K562 (cell line): Measurements from ENCODE around the gene PLD5.

Experiments used
- EP300 ChIP-seq: IDR thresholded peaks from 2 replicates; pipeline ENCODE4 v1.6.1; 2012; ENCODE audit warnings: low read length, improper control_type of control experiment
- PRMT5 ChIP-seq: sonication (generic); formaldehyde crosslinking; IDR thresholded peaks from 2 replicates; pipeline ENCODE4 v1.5.0; 2020; ENCODE audit warnings: missing genetic modification reagents
- RAD21 ChIP-seq, 2 experiments: fragments of 250-450 bp in 1 of 2; fragments of 450-650 bp in 1 of 2; sonication (Bioruptor Pico) in 1 of 2; formaldehyde crosslinking in 1 of 2; IDR thresholded peaks in 1 of 2; conservative IDR thresholded peaks in 1 of 2; 2 replicates each; pipeline versions ENCODE4 v1.4.0 to v1.8.0; 2020 to 2022; ENCODE audit warnings: mild to moderate bottlenecking in 2 of 2, moderate library complexity in 1 of 2
- ZNF217 ChIP-seq: sonication (generic); formaldehyde crosslinking; IDR thresholded peaks from 2 replicates; pipeline ENCODE4 v1.8.0; 2022; ENCODE audit warnings: mild to moderate bottlenecking, missing genetic modification reagents

- TF ChIP-seq EP300 (no peak), ZNF217 (CRISPR knock-in tag) (no peak), RAD21 (CRISPR knock-in tag; conservative IDR thresholded peaks at IDR 0.05 in 1 of 2, IDR thresholded peaks at IDR 0.05 in 1 of 2) (no peak), PRMT5 (CRISPR knock-in tag) (no peak)
Observed at GRCh38 chr1:242043165-242043564, 481.3 kb downstream of the PLD5 start.
